ENCODE results near the gene ARIH1.
"Not testable (repeated sequence)": the region's sequence is repeated elsewhere in the genome, so short reads cannot be mapped to it uniquely, and the experiment has no call there.

Gene ARIH1

GRCh38 chr15:72474466-72474911 lies 359 bp downstream of the ARIH1 start:
- no peak for TF ChIP-seq CTCF (conservative IDR thresholded peaks at IDR 0.05; ENCODE audit: low read depth, low read length)
- Histone ChIP-seq H3K4me1 (ENCODE audit: low read depth, poor library complexity, severe bottlenecking) (peaks cover 31% of the 10 kb centered on the region), H3K4me3 (IDR thresholded peaks at IDR 0.05; ENCODE audit: insufficient read depth, low read depth, low read length) (no peak overlapping the region), H3K79me2 (ENCODE audit: insufficient read depth, low read depth) (peaks cover 50% of the 10 kb centered on the region), H3K4me2 (peak overlapping the region; percentile 97), H3K9ac (peak overlapping the region; percentile 99), H4K20me1 (ENCODE audit: insufficient read depth) (no peaks in the 10 kb centered on the region; the same call in 1 of the 2 replicates), H2AFZ (ENCODE audit: low read depth) (peak overlapping the region; percentile 12; the same call in 1 of the 2 replicates), H3K27me3 (ENCODE audit: insufficient read depth, low read depth) (no peaks in the 10 kb centered on the region), H3K36me3 (ENCODE audit: insufficient read depth) (no peaks in the 10 kb centered on the region), H3K27ac (peak overlapping the region; percentile 99)

- peak overlapping the region; percentile 12; the same call in 1 of the 2 replicates for H2AFZ ChIP-seq (ENCODE audit: low read depth)
- peaks cover 55% of the 10 kb centered on the region for H3K79me2 ChIP-seq (ENCODE audit: insufficient read depth, low read depth)
- no peak for TF ChIP-seq CTCF (conservative IDR thresholded peaks at IDR 0.05; ENCODE audit: low read depth, low read length)
- H3K36me3 ChIP-seq (ENCODE audit: insufficient read depth), result no peaks in the 10 kb centered on the region
- no peak overlapping the region for H3K4me3 ChIP-seq (IDR thresholded peaks at IDR 0.05; ENCODE audit: insufficient read depth, low read depth, low read length)
- peak overlapping the region; percentile 97 for H3K4me2 ChIP-seq
- H3K4me1 ChIP-seq (ENCODE audit: low read depth, poor library complexity, severe bottlenecking), result peaks cover 31% of the 10 kb centered on the region
- H4K20me1 ChIP-seq (ENCODE audit: insufficient read depth), result no peaks in the 10 kb centered on the region; the same call in 1 of the 2 replicates
- peak overlapping the region; percentile 99 for H3K27ac ChIP-seq
- H3K27me3 ChIP-seq (ENCODE audit: insufficient read depth, low read depth), result no peaks in the 10 kb centered on the region
- H3K9ac ChIP-seq, result peak overlapping the region; percentile 99
These were observed 940 bp downstream of the ARIH1 start for GRCh38 chr15:72474912-72475628.

GRCh38 chr15:72475674-72476073 lies 1.5 kb downstream of the ARIH1 start:
- H3K27me3 ChIP-seq (ENCODE audit: insufficient read depth, low read depth), result no peaks in the 10 kb centered on the region
- no peak overlapping the region for H3K4me3 ChIP-seq (IDR thresholded peaks at IDR 0.05; ENCODE audit: insufficient read depth, low read depth, low read length)
- no peak overlapping the region for H2AFZ ChIP-seq (ENCODE audit: low read depth)
- no peaks in the 10 kb centered on the region for H3K36me3 ChIP-seq (ENCODE audit: insufficient read depth)
- peak overlapping the region; percentile 97 for H3K4me2 ChIP-seq
- peaks cover 37% of the 10 kb centered on the region for H3K4me1 ChIP-seq (ENCODE audit: low read depth, poor library complexity, severe bottlenecking)
- H3K79me2 ChIP-seq (ENCODE audit: insufficient read depth, low read depth), result peaks cover 61% of the 10 kb centered on the region
- no peak for TF ChIP-seq CTCF (conservative IDR thresholded peaks at IDR 0.05; ENCODE audit: low read depth, low read length)
- peak overlapping the region; percentile 99 for H3K9ac ChIP-seq
- no peaks in the 10 kb centered on the region; the same call in 1 of the 2 replicates for H4K20me1 ChIP-seq (ENCODE audit: insufficient read depth)
- peak overlapping the region; percentile 99 for H3K27ac ChIP-seq

- Histone ChIP-seq H3K4me1 (ENCODE audit: low read depth, poor library complexity, severe bottlenecking) (peaks cover 43% of the 10 kb centered on the region), H3K79me2 (ENCODE audit: insufficient read depth, low read depth) (peaks cover 68% of the 10 kb centered on the region), H3K27ac (peak overlapping the region; percentile 99; the same call in 1 of the 2 replicates), H3K9ac (peak overlapping the region; percentile 13; the same call in 1 of the 2 replicates), H3K4me2 (peak overlapping the region; percentile 97)
- not testable (repeated sequence) for H4K20me1 ChIP-seq (ENCODE audit: insufficient read depth); H3K36me3 ChIP-seq (ENCODE audit: insufficient read depth); H3K4me3 ChIP-seq (IDR thresholded peaks at IDR 0.05; ENCODE audit: insufficient read depth, low read depth, low read length); H2AFZ ChIP-seq (ENCODE audit: low read depth); H3K27me3 ChIP-seq (ENCODE audit: insufficient read depth, low read depth)
These were observed 2.2 kb downstream of the ARIH1 start for GRCh38 chr15:72476330-72476729.
